RWPE1 (cell line): ENCODE data around the gene SMTN.
A peak's percentile ranks its signal among the peaks of the same experiment; 100 is the strongest.
"Not testable (repeated sequence)": the region's sequence is repeated elsewhere in the genome, so short reads cannot be mapped to it uniquely, and the experiment has no call there.

Experiments
- CTCF ChIA-PET: fragments of 350-600 bp; sonication (Branson Sonifier 250); formaldehyde crosslinking; extraction: SDS; loops from one replicate; lab custom pipeline; 2021; lab: Yijun Ruan, JAX
- POLR2A ChIA-PET: fragments of 400-600 bp; formaldehyde crosslinking; extraction: SDS; loops from one replicate; lab custom pipeline; 2020; ENCODE audit warnings: antibody characterized with exemption; ENCODE audit not compliant: low non-redundant PET; lab: Yijun Ruan, JAX
- DNase-seq: peaks from one replicate; pipeline ENCODE4 v3.0.0; 2012; ENCODE audit warnings: low spot score
- H3K27ac ChIP-seq: fragments of 450-650 bp; 2 replicates; pipeline ENCODE4 v1.5.1; 2017
- TF ChIP-seq, protein P1 (sequence below): fragments of 450-650 bp; conservative IDR thresholded peaks from 2 replicates; pipeline ENCODE4 v1.5.1; 2017; ENCODE audit warnings: low read depth, mild to moderate bottlenecking

The SMTN gene

DNA sequence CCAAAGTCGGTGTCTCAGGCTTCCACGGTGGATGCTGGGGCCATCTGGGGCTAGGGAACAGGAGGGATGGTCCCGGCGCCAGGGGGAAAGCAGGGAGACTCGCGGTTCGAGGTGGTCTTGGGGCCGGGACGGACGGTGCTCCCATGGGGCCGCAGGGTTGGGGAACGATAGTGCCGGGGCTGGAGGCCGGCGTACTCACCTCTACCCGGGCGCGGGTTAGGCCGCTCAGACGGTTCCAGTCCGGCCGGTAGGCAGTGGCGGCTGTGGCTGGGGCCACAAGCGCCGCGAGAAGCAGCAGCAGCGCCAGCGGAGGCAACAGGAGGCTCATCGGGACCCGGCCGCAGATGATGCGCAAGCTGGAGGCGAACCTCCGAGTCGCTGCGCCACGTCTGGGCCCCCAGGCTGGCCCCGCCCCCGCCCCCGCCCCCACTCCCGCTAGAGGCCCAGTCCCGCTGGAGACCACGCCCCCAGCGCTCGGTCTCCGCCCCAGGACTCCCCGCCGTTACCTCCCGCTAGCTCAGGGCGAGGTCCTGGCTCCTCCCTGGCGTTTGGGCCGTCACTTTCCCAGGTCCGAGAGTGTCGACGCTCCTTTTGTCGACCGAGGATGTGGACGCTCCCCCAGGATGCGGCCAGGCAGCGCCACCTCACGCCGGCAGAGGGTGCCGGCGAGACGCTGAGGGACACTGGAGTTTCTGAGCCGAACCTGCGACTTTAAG is 26.2 kb downstream of the SMTN start, which contains the start of gene SELENOM:
Gene SELENOM, minus strand, starts transcription at position 391 of the 716 bp plus-strand sequence. Its CDS starts 63 bp downstream, at position 328.
- ChIA-PET CTCF (interaction anchor here (0.6 to 1.0 kb wide), 6 partner anchors 20 to 144 kb away, joined by 3 to 4 read pairs (median 4); no protein-coding TSS in a partner anchor), POLR2A (no interaction called here)
- peak within 1 kb of the TSS; percentile 67 for H3K27ac ChIP-seq
- TF ChIP-seq, protein P1, sequence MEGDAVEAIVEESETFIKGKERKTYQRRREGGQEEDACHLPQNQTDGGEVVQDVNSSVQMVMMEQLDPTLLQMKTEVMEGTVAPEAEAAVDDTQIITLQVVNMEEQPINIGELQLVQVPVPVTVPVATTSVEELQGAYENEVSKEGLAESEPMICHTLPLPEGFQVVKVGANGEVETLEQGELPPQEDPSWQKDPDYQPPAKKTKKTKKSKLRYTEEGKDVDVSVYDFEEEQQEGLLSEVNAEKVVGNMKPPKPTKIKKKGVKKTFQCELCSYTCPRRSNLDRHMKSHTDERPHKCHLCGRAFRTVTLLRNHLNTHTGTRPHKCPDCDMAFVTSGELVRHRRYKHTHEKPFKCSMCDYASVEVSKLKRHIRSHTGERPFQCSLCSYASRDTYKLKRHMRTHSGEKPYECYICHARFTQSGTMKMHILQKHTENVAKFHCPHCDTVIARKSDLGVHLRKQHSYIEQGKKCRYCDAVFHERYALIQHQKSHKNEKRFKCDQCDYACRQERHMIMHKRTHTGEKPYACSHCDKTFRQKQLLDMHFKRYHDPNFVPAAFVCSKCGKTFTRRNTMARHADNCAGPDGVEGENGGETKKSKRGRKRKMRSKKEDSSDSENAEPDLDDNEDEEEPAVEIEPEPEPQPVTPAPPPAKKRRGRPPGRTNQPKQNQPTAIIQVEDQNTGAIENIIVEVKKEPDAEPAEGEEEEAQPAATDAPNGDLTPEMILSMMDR, result peak; percentile 98
- DNase-seq, result peak; percentile 89

DNA sequence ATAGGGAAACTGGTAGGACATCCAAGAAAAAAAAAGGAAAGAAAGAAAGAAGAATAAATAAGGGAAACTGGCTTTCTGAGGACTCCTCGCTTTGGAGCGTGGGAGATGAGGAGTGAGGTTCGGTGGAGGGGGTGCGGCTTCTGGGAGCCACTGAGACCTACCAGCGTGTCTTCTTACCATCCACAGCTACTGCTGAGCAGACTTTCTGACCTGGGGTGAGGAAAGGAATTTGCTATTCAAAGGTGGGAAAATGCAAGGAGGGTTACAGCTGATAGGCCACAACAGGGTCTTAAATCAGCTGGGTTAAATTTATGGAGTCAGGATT is 26.7 kb downstream of the SMTN start:
- H3K27ac ChIP-seq, result peak overlapping the region; percentile 67
- DNase-seq, result no peak
- ChIA-PET POLR2A (no interaction called here), CTCF (interaction anchor here (0.6 to 1.0 kb wide), 6 partner anchors 19 to 323 kb away, joined by 3 to 6 read pairs (median 4); partner anchors contain the start of gene LIMK2)
- TF ChIP-seq, protein P1, result peak; percentile 56

DNA sequence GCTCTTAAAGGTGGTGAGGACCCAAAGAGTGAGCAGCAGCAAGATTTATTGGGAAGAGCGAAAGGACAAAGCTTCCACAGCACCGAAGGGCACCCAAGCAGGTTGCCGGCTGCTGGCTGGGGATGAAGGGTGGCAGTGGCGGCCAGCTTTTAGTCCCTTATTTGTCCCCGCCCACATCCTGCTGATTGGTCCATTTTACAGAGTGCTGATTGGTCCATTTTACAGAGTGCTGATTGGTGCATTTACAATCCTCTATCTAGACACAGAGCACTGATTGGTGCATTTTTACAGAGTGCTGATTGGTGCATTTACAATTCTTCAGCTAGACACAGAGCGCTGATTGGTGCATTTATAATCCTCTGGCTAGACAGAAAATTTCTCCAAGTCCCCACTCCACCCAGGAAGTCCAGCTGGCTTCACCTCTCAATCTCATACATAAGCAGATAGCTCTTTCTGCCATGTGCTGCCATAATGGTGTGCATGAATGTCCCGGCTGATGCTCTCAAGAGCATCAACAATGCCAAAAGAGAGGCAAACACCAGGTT is 31.5 kb downstream of the SMTN start:
- POLR2A ChIA-PET, H3K27ac ChIP-seq, DNase-seq: not testable (repeated sequence)
- CTCF ChIA-PET, result interaction anchor here (0.7 kb wide), 1 partner anchor 52 kb away, joined by 4 read pairs; no protein-coding TSS in a partner anchor

DNA sequence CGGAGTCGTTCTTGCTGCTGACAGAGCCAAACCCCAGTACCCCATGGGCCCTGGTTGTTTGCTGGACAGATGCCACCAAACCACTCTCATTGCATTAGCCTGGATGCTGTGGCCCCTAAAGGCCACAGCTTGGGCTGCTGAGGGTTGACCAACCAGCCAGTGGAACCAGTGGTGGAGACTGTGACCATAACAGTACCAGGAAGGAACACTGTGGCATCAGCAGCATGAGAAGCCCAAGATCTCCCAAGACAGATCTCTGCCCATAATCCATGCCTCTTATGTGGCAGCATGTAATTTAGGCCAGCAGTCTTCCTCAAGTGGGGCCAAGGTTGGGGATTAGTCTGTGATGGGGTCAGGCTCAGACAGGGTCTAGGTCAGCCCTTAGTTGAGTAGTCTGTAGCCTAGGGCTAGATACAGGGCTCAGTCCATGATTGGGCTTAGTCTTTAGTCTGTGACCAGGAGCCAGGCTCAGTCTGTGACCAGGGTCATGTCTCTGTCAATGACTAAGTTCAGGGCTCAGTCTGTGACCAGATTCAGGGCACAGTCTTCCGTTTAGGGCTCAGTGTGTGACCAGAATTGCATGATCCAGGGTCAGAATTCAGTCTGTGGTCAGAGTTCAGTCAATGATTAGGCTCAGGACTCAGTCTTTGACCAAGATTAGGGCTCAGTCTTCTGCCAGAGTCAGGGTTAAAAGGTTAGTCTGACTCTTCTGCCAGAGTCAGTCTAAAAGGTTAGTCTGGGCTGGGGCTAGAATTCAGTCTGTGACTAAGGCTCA is 37.1 kb downstream of the SMTN start:
- no peak overlapping the region for H3K27ac ChIP-seq
- DNase-seq, result no peak
- ChIA-PET POLR2A (no interaction called here), CTCF (no interaction called here)
- TF ChIP-seq, protein P1, result no peak

DNA sequence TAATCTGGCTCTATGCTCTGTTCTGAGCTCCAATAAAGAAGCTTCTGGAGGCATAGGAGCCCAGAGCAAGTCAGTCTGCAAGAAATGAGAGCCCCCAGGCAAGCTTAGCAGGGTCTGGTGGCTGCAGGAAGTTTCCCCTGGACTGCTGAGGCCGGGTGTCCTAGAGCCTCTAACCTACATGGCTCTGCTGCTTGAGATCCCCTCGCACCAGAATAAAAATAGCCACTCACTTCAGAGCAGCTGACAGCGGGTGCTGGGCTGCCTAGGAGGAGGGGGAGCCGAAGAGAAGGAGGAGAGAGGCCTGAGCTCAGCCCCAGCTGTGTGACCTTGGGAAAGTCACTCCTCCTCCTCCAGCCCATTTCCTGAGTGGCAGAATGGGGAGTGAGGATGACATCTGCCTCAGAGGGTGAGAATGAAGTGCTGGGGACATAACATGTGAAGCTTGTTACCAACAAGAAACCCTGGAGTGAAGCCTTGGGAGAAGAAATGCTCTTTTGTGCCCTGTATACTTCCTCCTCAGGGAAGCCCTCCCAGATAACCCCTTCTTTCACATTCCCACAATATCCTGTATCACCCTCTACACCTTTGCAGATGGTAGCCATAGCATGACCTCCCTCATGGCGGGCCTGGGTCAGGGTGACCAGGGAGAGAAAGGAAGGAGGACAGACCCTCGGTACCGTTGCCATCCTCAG is 38.1 kb downstream of the SMTN start:
- ChIA-PET POLR2A (no interaction called here), CTCF (no interaction called here)
- DNase-seq, result no peak
- no peak overlapping the region for H3K27ac ChIP-seq
- TF ChIP-seq, protein P1, result no peak

DNA sequence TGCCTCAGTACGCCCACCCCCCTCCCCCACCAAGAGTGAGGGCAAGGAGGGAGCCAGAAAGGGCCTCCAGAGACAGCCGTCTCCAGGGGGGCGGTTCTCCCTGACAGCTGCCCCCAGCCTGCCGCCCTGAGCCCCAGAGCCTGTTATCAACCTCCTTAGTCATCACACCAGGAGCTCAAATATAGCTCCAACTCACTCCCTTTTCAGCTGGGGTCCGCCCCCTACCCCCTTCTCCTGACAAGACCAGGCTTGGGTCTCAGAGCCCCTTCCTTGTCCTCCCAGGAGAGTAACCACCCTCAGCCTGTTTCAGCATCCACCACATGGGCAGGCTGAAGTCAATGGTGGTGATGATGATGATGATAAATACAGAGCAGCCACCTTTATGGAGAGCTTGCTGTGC is 39.1 kb downstream of the SMTN start:
- ChIA-PET POLR2A (no interaction called here), CTCF (no interaction called here)
- TF ChIP-seq, protein P1, result no peak
- no peak for DNase-seq
- no peak overlapping the region for H3K27ac ChIP-seq
